Smooth muscle cell of trachea (primary cell): Measurements from ENCODE around the gene OR13C8. TPM values are rescaled to one million over a fixed set of nuclear protein-coding genes. Genes with fewer than 3 reads are reported as not detected.

ENCODE experiments used
- total RNA-seq: library from RNA; depleted of rRNA; stranded (reverse); fragments of >200 nt; gene quantifications from 2 replicates; pipeline ENCODE4 v1.2.1, GENCODE V29; 2014

OR13C8 gene
- not detected in 2 replicates for total RNA-seq

GRCh38 chr9:104568868-104569267 is at the start of gene OR13C8:
OR13C8 (plus strand) TSS chr9:104569168; CDS start chr9:104569168, 0 bp downstream.

GRCh38 chr9:104527109-104527508 is 41.9 kb upstream of the OR13C8 start, which contains the start of gene OR13C4:
OR13C4 (minus strand) TSS chr9:104527209; CDS start chr9:104527209, 0 bp downstream.

GRCh38 chr9:104536756-104537155 is 32.2 kb upstream of the OR13C8 start, which contains the start of gene OR13C3:
OR13C3 (minus strand) TSS chr9:104536856; CDS start chr9:104536723, 133 bp downstream.

GRCh38 chr9:104599313-104599712 is 30.3 kb downstream of the OR13C8 start, which contains the start of gene OR13C5:
OR13C5 (minus strand) TSS chr9:104599413; CDS start chr9:104599413, 0 bp downstream.

GRCh38 chr9:104605527-104605926 is 36.6 kb downstream of the OR13C8 start, which contains the start of gene OR13C2:
OR13C2 (minus strand) TSS chr9:104605627; CDS start chr9:104605627, 0 bp downstream.

GRCh38 chr9:104618104-104618503 is 49.1 kb downstream of the OR13C8 start, which contains the start of gene OR13C9:
OR13C9 (minus strand) TSS chr9:104618204; CDS start chr9:104618204, 0 bp downstream.

Other genes starting within 250 kb of the OR13C8 start
- gene OR13F1, start 64.9 kb upstream of the OR13C8 start, total RNA-seq: not detected in 2 replicates
- not detected in 2 replicates for gene OR13C4, start 42.0 kb upstream of the OR13C8 start, total RNA-seq
- not detected in 2 replicates for gene OR13C3, start 32.3 kb upstream of the OR13C8 start, total RNA-seq
- gene OR13C5, start 30.2 kb downstream of the OR13C8 start, total RNA-seq: not detected in 2 replicates
- gene OR13C2, start 36.5 kb downstream of the OR13C8 start, total RNA-seq: 0.15 TPM in 1 of 2 replicates, not detected in the other
- not detected in 2 replicates for gene OR13C9, start 49.0 kb downstream of the OR13C8 start, total RNA-seq
- not detected in 2 replicates for gene OR13D1, start 125.3 kb downstream of the OR13C8 start, total RNA-seq
- gene NIPSNAP3A, start 178.5 kb downstream of the OR13C8 start, total RNA-seq: 25.1 and 37.8 TPM in 2 replicates
- 1.2 and 2.5 TPM in 2 replicates for gene NIPSNAP3B, start 195.0 kb downstream of the OR13C8 start, total RNA-seq